ENCODE measurements around the gene PTPRM. TPM values are rescaled to one million over a fixed set of nuclear protein-coding genes. Genes with fewer than 3 reads are reported as not detected.

The PTPRM gene
- total RNA-seq, 1 experiment from 2014 or later, result 6.2 TPM

DNA sequence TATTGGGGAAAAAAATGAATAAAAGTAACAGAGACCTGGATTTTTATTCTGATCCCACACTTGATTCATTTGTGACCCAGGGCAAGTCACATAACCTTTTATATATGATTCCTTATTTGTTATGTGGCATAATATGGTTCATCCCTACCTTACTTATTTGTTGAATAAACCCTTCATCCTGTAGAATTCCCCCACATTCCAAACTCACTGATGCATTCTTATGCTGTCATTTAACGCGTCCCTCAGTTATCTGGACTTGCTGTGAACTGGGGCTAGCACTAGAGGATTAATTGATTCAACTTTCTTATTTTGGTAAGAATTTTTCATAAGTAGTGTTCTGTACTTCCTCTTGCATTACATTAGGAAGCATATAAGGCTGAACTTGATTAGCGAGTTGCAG is 657.5 kb downstream of the PTPRM start:
- no peak overlapping the region for H3K18ac ChIP-seq (ENCODE audit: insufficient read length, low read depth, low read length)
- H4K8ac ChIP-seq (replicated peaks; ENCODE audit: insufficient read length, low read depth, low read length), result no peak overlapping the region
- no peak overlapping the region for H4K5ac ChIP-seq (ENCODE audit: insufficient read length, low read depth, low read length)
- Mint-ChIP-seq H3K4me1 (peaks cover 14 to 17% of the 10 kb centered on the region in 2 experiments), H3K4me3 (no peak overlapping the region), H3K27me3 (ENCODE audit: low read depth) (no peaks in the 10 kb centered on the region), H3K9me3 (peaks cover 18 to 19% of the 10 kb centered on the region in 2 experiments), H3K27ac (no peak overlapping the region), H3K36me3 (ENCODE audit: insufficient read depth in 1 of 3, low read depth in 3 of 3) (peaks cover 8 to 27% (median 10%) of the 10 kb centered on the region in 3 experiments)
- H4K20me1 ChIP-seq (ENCODE audit: control insufficient read depth, insufficient read depth, insufficient read length), result no peaks in the 10 kb centered on the region
- H3K79me2 ChIP-seq (ENCODE audit: insufficient read depth, low read length), result no peaks in the 10 kb centered on the region
- H3K27ac ChIP-seq (ENCODE audit: insufficient read length, low read depth, low read length), result no peak overlapping the region
- H4K91ac ChIP-seq (ENCODE audit: insufficient read length, low read depth, low read length), result no peak overlapping the region
- no peak for DNase-seq
- no peaks in the 10 kb centered on the region; the same call in 1 of the 2 replicates for H3K4me1 ChIP-seq (ENCODE audit: insufficient read depth, low read length)
- no CpG with 5 or more reads among the region's 3 CpGs for WGBS (ENCODE audit: extremely low coverage, insufficient read length, low lambda C conversion rate)
- H2AK5ac ChIP-seq (ENCODE audit: insufficient read length, low read length), result no peak overlapping the region
- no peak overlapping the region for H2BK5ac ChIP-seq (ENCODE audit: insufficient read length, low read length)
- no peak overlapping the region for H3K23ac ChIP-seq (ENCODE audit: insufficient read length, low read depth, low read length)
- no peak overlapping the region for H3K9ac ChIP-seq (ENCODE audit: extremely low read depth, insufficient read length, low read length)
- H2AFZ ChIP-seq (ENCODE audit: low read length), result no peak overlapping the region
- no peaks in the 10 kb centered on the region for H3K27me3 ChIP-seq (ENCODE audit: insufficient read depth, low read length)
- no peak overlapping the region for H3T11ph ChIP-seq (ENCODE audit: low read length)
- TF ChIP-seq, protein P1, sequence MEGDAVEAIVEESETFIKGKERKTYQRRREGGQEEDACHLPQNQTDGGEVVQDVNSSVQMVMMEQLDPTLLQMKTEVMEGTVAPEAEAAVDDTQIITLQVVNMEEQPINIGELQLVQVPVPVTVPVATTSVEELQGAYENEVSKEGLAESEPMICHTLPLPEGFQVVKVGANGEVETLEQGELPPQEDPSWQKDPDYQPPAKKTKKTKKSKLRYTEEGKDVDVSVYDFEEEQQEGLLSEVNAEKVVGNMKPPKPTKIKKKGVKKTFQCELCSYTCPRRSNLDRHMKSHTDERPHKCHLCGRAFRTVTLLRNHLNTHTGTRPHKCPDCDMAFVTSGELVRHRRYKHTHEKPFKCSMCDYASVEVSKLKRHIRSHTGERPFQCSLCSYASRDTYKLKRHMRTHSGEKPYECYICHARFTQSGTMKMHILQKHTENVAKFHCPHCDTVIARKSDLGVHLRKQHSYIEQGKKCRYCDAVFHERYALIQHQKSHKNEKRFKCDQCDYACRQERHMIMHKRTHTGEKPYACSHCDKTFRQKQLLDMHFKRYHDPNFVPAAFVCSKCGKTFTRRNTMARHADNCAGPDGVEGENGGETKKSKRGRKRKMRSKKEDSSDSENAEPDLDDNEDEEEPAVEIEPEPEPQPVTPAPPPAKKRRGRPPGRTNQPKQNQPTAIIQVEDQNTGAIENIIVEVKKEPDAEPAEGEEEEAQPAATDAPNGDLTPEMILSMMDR (conservative IDR thresholded peaks at IDR 0.05), result no peak
- no peaks in the 10 kb centered on the region for H3K79me1 ChIP-seq (ENCODE audit: insufficient read depth, low read depth, low read length, poor library complexity, severe bottlenecking)
- H2BK15ac ChIP-seq (ENCODE audit: low read depth, low read length), result no peak overlapping the region
- H3K4me2 ChIP-seq (ENCODE audit: insufficient read depth, insufficient read length, low read length), result no peak overlapping the region
- H2BK120ac ChIP-seq (ENCODE audit: low read depth, low read length, poor library complexity, severe bottlenecking), result no peak overlapping the region
- no peak overlapping the region for H2BK20ac ChIP-seq (ENCODE audit: low read depth, low read length, poor library complexity, severe bottlenecking)
- H3K9me3 ChIP-seq (ENCODE audit: control insufficient read depth, low read depth, low read length), result peaks cover 5% of the 10 kb centered on the region
- H3K4ac ChIP-seq (ENCODE audit: low read depth, low read length), result no peak overlapping the region
- no peak overlapping the region for H3K14ac ChIP-seq (ENCODE audit: insufficient read depth, low read length)
- H3K56ac ChIP-seq (ENCODE audit: insufficient read length, low read depth, low read length), result no peak overlapping the region
- no peak overlapping the region for H2BK12ac ChIP-seq (ENCODE audit: insufficient read length, low read depth, low read length)
- no peaks in the 10 kb centered on the region for H3K23me2 ChIP-seq (ENCODE audit: insufficient read length, low read depth, low read length, poor library complexity, severe bottlenecking)
